GM19099 (cell line): Measurements from ENCODE around the gene PEX11B.

Source experiments
- POLR2A ChIP-seq: IDR thresholded peaks from 3 replicates; pipeline ENCODE4 v1.6.1; 2011; ENCODE audit warnings: low read depth; ENCODE audit not compliant: insufficient read length; ENCODE audit errors: extremely low read depth

The PEX11B gene, protein sequence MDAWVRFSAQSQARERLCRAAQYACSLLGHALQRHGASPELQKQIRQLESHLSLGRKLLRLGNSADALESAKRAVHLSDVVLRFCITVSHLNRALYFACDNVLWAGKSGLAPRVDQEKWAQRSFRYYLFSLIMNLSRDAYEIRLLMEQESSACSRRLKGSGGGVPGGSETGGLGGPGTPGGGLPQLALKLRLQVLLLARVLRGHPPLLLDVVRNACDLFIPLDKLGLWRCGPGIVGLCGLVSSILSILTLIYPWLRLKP

DNA sequence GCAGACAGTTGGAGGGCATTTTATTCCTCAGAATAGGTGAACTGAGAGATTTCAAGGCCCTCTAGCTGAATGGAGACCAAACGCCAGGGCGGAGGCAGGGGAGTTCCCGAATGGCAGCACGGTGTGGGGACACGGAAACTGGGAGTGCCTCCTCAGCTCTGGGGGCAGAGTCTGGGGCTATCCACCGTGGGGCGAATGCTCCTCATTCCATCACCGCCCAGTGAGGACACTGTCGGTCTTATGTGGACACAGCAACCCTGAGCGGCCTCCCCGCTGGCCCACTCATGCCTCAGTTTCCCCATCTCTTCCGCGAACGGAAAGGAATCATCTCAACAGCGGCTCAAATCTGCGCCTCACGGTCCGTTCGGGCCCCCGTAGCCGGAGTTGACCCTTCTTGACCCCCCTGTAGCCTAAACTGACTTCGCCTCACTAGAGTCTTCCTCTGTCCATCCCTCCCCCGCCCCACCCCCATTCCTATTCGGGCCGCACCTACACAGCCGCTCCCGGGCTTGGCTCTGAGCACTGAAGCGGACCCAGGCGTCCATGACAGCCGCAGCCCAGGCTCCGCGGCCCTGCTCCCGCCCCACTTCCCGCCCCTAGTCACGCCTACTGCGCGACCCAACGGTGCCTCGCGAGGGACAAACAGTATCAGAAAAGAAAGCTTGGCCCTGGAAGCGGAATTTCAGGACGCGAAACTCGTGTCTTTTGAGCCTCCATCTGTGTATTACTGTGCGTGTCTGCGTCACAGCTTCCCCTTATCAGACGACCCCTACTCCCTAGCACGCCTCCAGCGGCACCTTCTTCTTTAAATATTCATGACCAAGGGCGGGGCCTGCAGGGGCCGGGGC is at the start of gene PEX11B:
Gene PEX11B, minus strand, starts transcription at position 574 of the 848 bp plus-strand sequence. Its CDS starts 29 bp downstream, at position 545.
- TF ChIP-seq POLR2A, result peak; percentile 82

DNA sequence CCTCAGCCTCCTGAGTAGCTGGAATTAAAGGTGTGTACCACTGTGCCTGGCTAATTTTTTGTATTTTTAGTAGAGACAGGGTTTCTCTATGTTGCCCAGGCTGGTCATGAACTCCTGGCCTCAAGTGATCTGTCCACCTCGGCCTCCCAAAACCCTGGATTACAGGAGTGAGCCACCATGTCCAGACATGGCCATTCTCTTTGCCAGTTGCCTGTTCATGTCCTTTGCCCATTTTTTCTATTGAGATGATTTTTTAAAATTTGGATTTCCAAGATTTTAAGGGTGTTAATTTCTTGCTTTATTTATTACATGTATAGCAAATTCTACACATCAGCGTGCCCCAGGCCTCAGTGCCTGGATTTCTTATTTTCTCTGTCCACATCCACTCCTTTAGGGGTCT is 48.8 kb upstream of the PEX11B start:
- no peak for TF ChIP-seq POLR2A

DNA sequence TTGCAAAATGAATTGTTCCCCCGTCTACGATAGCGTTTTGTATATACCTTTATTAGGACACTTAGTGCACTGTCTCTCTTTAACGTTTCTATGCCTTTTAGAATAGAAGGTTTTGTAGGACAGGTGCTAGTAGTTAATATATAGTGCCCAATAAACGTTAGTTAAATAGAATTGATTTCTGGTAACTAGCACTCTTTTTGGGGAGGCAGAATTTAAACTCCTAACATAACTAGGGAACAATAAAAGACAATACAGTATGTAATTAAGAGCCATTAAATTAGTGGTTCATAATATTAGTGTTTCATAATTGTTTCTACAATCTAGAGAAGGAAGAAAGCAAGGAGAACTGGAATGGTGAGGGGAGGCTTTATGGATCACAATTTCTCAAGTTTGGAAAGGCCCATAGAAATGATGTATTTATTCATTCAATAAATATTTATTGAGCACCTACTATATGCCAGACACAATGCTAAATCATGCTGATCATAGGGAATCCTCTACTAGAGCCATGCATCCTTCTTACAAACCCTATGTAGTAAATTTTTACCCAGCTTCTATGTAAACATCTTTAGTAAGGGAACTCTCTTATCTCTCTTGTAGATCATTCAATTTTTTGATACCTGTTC is 46.7 kb upstream of the PEX11B start:
- no peak for TF ChIP-seq POLR2A

DNA sequence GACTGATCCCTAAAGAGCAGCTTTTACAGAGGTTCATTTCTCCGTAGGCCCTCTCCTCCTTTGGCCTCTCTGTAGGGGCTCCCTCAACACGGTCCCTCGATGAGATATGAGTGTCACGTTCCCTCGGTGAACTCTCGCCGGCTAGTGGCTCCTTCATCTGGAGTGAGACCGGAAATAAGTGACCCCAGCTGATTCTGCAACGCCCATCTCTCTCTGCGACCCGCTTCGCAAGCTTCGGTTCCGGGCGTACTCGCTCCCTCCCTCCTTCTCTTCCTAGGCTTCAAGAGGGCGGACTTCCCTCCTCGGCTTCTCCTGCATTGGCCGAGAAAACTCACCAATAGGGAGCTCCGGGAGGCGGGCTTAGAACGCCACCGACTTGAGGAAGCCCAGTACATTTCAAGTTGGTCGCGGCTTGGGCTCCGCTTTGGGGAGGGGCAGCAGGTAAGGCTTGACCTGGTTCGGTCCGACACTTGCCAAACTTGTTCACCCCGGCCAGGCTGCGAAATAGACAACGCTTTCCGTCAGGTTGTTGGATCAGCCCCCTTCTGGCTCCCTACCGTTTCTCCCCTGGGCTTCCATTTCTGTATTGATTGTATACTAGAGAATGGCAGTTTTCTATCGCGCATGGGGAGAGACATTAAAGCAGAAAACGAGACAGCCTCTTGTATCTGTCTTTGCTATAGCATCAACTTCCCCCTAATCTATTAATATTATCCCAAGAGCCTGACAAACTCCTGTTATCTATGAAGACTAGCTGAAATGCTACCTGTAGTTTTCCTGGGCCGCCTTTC is 46.0 kb upstream of the PEX11B start, which contains the start of the genes ANKRD34A and POLR3GL:
Gene ANKRD34A, minus strand, starts transcription at position 248 of the 791 bp plus-strand sequence. CDS start 2,816 bp downstream, outside the sequence.
Gene POLR3GL, plus strand, starts transcription at position 363 of the 791 bp plus-strand sequence. CDS start 10,176 bp downstream, outside the sequence.
- peak; percentile 90 for TF ChIP-seq POLR2A

DNA sequence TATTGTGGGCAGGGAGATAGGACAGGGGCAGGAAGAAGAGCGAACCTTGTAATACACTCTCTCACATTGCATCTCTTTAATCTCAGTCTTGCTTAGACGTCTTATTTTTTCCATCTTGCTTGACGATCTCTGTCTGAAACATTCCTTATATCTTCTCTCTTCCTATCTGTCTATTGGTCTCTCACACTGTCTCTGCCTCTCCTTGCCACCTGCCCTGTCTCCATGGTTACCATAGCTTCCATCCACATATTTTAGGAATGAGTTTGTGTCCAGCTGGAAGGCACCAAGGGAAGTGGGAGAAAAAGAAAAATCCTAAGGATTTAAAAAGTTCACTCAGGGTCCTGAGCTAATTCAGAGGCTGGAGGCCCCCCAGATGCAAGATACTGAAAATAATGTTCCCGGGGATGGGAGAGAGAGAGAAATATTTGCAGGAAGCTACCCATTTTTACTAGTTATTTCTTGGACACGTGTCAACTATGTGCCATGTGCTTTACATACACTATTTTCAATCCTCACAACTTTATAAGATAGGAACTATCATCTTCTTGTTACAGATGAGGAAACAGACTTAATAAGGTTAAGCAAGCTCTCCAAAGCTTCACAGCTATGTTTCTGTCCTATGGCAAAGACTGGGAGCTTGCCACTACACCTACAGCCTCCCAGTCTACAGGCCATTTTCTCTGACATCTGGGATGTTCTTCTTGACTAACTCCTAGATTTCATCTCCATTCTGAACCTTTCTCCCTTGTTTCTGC is 44.9 kb upstream of the PEX11B start:
- no peak for TF ChIP-seq POLR2A

DNA sequence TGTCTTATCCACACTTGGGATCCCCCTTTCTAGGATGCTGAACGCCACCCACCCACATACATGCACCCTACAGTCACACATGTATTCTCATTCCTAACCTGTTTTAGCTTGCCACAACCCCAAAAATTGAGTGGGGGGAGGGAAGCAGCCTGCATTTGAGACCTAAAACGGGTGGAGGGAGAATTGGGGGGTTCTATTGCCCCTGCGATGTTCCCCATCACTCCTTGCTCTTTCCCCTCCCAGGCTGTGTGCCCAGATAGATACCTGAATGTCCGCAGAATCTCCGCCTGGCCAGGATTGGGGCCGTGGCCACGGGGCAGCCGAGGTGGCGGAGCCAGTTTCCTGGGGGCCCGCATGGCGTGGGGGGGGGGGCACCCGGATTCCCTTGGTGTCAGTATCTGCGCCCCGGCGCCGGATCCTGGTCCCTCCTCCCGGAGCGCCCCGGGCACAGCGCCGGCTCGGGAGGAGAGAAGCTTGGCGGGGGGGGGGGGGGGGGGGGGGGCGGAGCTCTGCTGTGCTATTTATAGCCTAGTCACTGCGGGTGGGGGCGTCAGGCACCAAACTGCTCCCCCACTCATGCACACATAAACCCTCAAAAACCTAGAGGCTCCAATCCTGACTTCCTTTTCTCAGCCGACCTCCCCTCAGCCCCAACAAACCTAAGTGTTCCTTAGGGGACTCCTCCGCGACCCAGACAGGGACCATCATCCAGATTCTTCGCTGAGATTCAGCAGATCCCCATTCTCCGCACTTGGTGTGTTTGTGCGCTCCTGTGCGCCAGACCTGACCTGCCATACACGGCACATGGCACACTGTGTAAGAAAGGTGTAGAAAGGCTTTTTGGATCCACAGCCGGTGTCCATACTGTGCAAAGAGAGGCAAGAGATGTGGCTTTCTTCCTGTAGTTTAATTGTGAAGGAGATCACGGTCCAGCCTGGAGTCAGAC is 43.9 kb upstream of the PEX11B start:
- TF ChIP-seq POLR2A, result no peak

- TF ChIP-seq POLR2A, result no peak
Observed at GRCh38 chr1:145961425-145962156, 43.1 kb upstream of the PEX11B start.

DNA sequence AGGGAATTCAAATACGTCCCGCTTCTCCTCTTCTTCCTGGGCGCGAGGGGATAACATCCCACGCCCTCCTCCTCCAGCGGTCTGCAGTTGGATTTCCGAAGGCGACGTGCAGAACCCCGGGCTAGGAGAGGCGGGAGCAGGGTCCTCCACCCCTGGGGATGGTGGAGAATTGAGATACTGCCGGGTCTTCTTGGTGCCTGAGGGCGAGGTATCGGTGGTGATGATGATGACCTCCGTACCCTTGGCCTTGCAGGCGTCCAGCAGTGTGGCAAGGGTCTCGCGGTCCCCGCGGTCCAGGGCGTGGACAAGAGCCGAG is 42.5 kb upstream of the PEX11B start:
- no peak for TF ChIP-seq POLR2A

GRCh38 chr1:145960468-145961108 is 42.1 kb upstream of the PEX11B start:
- peak; percentile 48 for TF ChIP-seq POLR2A

DNA sequence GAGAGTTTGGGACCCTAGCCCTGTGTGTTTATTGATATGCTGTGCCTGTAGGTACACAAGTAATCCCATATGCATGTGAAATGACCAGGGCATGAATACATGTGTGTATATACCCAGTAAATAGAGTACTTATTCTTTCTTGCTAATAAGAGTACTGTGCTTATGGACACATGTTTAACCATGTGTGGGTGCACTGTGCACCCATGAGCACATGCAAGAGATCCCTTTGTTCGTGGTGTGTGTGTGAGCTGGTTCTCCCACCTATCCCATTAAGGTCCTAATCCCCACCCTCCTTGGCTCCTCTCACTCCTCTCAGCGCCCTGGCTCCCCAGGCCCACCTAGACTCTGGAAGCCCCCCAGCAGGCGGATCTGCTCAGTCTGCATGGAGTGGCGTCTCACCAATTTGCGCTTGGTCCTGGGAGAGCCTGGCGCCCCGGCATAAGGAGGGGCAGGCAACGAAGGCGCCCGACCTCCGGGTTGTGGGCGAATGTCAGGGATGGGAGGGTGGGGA is 41.5 kb upstream of the PEX11B start:
- no peak for TF ChIP-seq POLR2A

GRCh38 chr1:145959333-145959732 is 40.8 kb upstream of the PEX11B start:
- no peak for TF ChIP-seq POLR2A

GRCh38 chr1:145958734-145959133 is 40.2 kb upstream of the PEX11B start:
- no peak for TF ChIP-seq POLR2A
